Measurements from ENCODE around the gene CBX2.
A peak's percentile ranks its signal among the peaks of the same experiment; 100 is the strongest.

Gene CBX2

GRCh38 chr17:79836972-79837887 lies 59.3 kb downstream of the CBX2 start:
- TF ChIP-seq CTCF (IDR thresholded peaks at IDR 0.05; ENCODE audit: low read length, missing control alignments): peak; percentile 25
- peak; percentile 86 for DNase-seq (ENCODE audit: low read depth)
- H3K4me3 ChIP-seq (replicated peaks; ENCODE audit: low read depth, low read length): peak overlapping the region; percentile 88

Measured in fibroblast of pulmonary artery (primary cell).